GM18858 (cell line): ENCODE results near the gene IGFN1.

Source experiments
- ATAC-seq: cut with Tn5 transposase; IDR thresholded peaks from one replicate; pipeline ENCODE4 v1.9.1; 2021; ENCODE audit not compliant: unreplicated experiment

Gene IGFN1

DNA sequence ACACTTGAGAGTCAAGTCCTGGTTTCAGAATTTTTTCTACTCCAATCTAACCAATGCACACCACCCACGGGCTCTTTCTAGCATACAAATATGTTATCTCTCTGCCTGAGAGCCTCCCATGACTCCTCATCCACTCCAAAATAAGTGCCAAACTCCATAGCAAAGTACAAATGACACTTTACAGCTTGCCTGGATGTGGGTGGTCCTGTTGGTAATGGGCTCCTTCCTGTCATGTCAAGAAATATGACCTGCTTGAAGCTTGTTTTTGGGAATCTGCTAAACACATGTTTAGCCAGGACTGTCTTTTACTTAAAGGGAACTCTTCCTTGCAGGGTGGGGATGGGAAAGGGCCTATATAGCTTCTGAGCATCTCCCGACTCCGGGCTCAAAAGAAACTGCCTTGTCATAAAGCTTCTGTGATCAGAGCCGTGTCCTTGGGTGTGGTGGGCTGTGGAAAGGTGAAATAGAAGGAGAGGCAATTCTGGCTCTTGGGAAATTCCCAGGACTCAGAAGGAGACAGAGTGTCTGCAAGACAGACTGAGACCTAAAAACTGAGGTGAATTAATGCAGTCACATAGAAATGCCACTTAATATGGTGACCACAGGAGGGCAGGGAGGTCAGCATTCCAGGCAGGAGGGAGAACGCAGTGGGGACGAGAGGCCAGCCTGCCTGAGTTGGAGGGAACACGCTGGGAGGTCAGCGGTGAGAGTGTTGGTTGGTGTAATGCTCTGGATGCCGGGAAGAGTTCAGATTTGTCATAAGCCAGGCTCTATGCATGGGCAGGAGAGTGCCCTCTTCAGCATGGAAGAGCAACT, 6.1 kb upstream of the IGFN1 start:
- ATAC-seq, result no peak

- ATAC-seq, result no peak
These were observed 5.5 kb upstream of the IGFN1 start for GRCh38 chr1:201185123-201185453.

DNA sequence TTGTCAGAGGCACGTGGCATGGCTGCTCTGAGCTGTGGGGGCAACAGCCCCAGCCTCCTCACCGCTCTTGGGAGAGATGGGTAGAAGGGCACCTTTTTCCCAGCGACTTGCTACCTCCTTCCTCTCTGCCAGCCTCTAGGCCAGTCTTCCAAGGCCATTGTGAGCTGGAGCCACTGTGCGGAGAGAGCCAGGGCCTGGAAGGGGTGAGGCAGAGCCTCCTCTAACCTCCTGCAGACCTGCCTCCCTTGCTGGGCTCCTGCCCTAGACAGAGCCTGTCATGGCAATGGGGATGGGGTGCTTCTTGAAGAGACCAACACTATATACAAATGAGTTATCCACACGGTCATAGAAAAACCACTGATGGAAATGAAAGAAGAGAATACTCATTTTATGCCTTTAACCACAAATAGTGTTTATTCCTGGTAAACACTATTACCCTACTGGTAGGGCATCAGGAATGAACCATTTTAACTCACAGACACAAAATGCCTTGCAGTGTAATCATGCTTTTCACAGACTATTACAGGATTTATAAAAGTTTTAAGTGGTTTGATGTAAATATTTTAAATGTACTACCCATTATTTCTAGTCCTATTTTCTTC, 5.0 kb upstream of the IGFN1 start:
- no peak for ATAC-seq

- ATAC-seq, result no peak
These were observed 4.4 kb upstream of the IGFN1 start for GRCh38 chr1:201186192-201186591.

DNA sequence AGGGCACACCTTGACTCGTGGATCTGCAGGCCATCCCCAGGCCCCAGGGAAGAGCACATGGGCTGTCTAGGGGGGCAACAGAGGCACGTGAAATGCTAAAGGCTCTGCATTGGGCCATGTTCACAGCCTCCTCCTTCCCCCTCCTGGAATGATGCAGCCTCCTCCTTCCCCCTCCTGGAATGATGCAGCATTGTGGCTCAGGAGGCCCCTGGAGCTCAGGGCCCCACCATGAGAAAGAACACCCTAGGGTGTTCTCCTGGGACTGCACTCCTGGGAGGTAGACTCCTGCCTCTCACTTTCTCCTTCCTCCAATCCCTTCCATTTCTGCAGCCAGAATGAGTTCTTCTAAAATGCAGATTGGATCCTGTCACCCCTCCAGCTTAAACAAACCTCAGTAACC, 1.5 kb upstream of the IGFN1 start:
- no peak for ATAC-seq

GRCh38 chr1:201190005-201190404, 619 bp upstream of the IGFN1 start:
- no peak for ATAC-seq

DNA sequence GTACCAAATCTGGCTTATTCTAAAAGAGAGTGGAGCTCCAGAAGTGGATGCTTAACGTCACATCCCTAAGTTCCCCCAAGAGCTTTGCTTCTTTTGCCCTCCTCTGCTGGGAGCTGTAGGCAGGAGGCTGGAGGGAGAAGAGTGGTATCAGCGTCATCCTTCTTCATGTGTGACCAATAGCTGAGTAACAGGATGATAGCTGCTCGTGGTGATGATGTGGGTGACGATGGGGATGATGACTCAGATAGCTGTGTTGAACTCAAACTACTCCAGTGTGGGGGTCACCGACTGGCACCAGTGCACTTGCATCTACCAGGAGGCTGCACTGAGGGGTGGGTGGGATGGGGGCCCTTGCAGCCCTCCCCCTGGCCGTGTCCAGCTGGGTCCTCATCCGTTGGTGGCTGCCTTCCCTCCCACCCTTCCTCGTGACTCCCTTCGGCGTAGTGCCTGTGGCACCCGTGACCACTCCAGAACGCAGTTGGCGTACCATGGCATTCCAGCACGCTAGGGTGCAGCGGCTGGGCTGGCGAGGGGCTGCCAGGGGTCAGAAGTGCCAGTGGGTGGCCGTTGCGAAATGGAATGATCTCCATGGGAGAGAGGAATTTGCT, 1.1 kb downstream of the IGFN1 start:
- ATAC-seq, result no peak

- no peak for ATAC-seq
These were observed 1.7 kb downstream of the IGFN1 start for GRCh38 chr1:201192261-201192788.

GRCh38 chr1:201194046-201194445, 3.4 kb downstream of the IGFN1 start:
- ATAC-seq, result no peak

DNA sequence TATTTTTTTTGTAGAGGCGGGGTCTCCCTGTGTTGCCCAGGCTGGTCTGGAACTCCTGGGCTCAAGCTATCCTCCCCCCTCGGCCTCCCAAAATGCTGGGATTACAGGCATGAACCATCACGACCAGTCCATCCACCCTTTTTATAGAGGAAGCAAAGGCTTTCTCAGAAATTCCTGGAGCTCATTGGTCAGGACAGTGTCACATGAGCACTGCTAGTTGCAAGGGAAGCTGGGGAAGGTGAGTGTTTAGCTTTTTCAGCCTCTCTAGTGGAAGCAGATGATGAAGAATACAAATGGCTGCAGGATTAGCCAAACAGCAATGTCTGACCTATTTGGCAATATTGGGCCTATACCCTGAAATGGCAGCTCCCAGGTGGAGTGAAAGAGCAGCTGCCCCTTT, 8.0 kb downstream of the IGFN1 start:
- no peak for ATAC-seq

- ATAC-seq, result no peak
These were observed 14.4 kb downstream of the IGFN1 start for GRCh38 chr1:201205036-201205435.

- no peak for ATAC-seq
These were observed 15.6 kb downstream of the IGFN1 start for GRCh38 chr1:201206176-201206575.

GRCh38 chr1:201207046-201207445, 16.4 kb downstream of the IGFN1 start:
- no peak for ATAC-seq

DNA sequence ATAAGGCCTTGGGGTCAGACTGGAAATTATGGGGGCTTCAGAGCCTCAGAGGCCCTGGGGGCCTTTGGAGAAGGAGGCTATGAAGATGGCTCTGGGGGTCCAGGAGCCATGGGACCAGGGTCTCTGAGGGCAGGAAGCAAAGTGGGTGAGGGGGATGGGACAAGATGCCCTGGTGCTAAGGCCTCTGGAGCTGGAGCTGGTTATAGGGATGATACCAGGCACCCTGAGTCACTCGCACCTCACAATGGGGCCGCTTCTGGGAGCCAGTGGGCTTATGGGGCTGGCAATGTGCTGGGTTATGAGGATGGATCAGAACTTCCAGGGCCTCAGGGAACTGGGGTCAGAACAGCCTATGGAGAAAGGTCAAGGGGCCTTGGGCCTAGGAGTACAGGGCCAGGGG, 17.6 kb downstream of the IGFN1 start:
- ATAC-seq, result no peak

GRCh38 chr1:201212056-201212455, 21.4 kb downstream of the IGFN1 start:
- ATAC-seq, result no peak

- ATAC-seq, result no peak
These were observed 21.9 kb downstream of the IGFN1 start for GRCh38 chr1:201212461-201213055.

DNA sequence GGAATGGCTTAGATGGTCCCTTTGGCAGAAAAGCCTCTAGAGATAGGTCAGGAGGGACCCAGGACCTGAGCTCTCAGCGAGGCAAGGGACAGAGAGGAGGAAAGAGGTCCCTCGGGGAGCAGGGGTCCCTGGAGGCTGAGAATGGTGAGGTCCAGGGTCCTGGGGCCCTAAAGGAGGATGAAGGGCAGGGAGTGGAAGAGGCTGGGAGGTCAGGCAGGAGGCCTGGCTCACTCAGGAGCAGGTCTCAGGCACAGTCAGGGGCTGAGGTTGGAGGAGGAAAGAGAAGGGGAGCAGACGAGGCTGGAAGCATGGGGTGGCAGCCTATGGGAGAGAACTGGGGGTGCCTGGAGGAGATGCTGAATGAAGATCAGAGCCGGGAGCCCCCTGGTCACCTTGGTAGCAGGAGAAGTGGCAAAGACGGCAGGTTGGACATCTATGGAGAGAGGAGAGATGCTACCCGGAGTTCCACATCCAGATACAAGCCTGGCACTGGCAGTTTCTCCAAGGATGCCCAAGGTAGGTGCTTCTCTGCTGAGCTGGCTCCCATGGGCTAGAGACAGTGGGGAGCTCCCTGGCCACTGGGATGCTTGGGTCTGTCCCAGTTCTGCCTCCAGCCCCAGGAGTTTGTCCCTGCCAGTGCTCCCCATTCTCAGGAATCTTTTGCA, 22.6 kb downstream of the IGFN1 start:
- ATAC-seq, result no peak

- ATAC-seq, result no peak
These were observed 23.3 kb downstream of the IGFN1 start for GRCh38 chr1:201213926-201214325.

GRCh38 chr1:201214461-201214860, 23.8 kb downstream of the IGFN1 start:
- ATAC-seq, result no peak

- ATAC-seq, result no peak
These were observed 24.3 kb downstream of the IGFN1 start for GRCh38 chr1:201214886-201215285.
